Common myeloid progenitor, CD34-positive (primary cell): ENCODE data around the gene MET.
"Not testable (repeated sequence)": the region's sequence is repeated elsewhere in the genome, so short reads cannot be mapped to it uniquely, and the experiment has no call there.

Experiments used
- CTCF ChIA-PET: fragments of 350-600 bp; sonication (Branson Sonifier 250); formaldehyde crosslinking; loops from one replicate; lab custom pipeline; 2021; ENCODE audit warnings: antibody characterized with exemption; lab: Charles Lee
- POLR2A ChIA-PET: fragments of 350-600 bp; sonication (Branson Sonifier 250); formaldehyde crosslinking; loops from one replicate; lab custom pipeline; 2021; ENCODE audit warnings: antibody characterized with exemption; lab: Charles Lee
- DNase-seq, 3 donors: peaks; one replicate each; pipeline versions ENCODE4 v3.0.0 to v3.0.0-alpha.2; 2013
- H3K27ac ChIP-seq, 2 experiments: 1 replicate in 1 of 2; 2 replicates in 1 of 2; pipeline ENCODE4 v1.7.0; 2013; ENCODE audit warnings: inconsistent platforms in 2 of 2, low read length in 2 of 2, mild to moderate bottlenecking in 2 of 2, low read depth in 1 of 2, moderate library complexity in 1 of 2; ENCODE audit not compliant: severe bottlenecking in 2 of 2, insufficient read depth in 1 of 2, poor library complexity in 1 of 2
- H3K27me3 ChIP-seq, 5 experiments: replicated peaks in 2 of 5; 1 replicate in 3 of 5; 2 replicates in 2 of 5; pipeline versions ENCODE4 v1.6.1 to v1.7.0; 2013; ENCODE audit warnings: low read length in 4 of 5, mild to moderate bottlenecking in 2 of 5, moderate library complexity in 2 of 5, inconsistent platforms in 1 of 5; ENCODE audit not compliant: insufficient read depth in 5 of 5, control insufficient read depth in 4 of 5
- H3K36me3 ChIP-seq, 4 experiments: 1 replicate in 2 of 4; 2 replicates in 2 of 4; pipeline versions ENCODE4 v1.6.1 to v1.7.0; 2013; ENCODE audit warnings: low read length in 3 of 4, control low read depth in 1 of 4, mild to moderate bottlenecking in 1 of 4; ENCODE audit not compliant: control insufficient read depth in 4 of 4, insufficient read depth in 4 of 4
- H3K4me1 ChIP-seq, 4 experiments: 1 replicate in 3 of 4; 2 replicates in 1 of 4; pipeline versions ENCODE4 v1.6.1 to v1.7.1; 2013; ENCODE audit warnings: low read length in 3 of 4, mild to moderate bottlenecking in 3 of 4, control low read depth in 1 of 4, inconsistent platforms in 1 of 4, moderate library complexity in 1 of 4; ENCODE audit not compliant: control insufficient read depth in 4 of 4, insufficient read depth in 4 of 4; ENCODE audit errors: control extremely low read depth in 1 of 4
- H3K4me3 ChIP-seq, 7 experiments: 1 replicate in 4 of 7; 2 replicates in 3 of 7; pipeline versions ENCODE4 v1.5.1 to v1.7.0; 2013; ENCODE audit warnings: mild to moderate bottlenecking in 7 of 7, low read length in 6 of 7, moderate library complexity in 6 of 7, inconsistent platforms in 2 of 7, low read depth in 2 of 7, control low read depth in 1 of 7; ENCODE audit not compliant: insufficient read depth in 4 of 7, control insufficient read depth in 1 of 7; ENCODE audit errors: extremely low read depth in 1 of 7
- H3K9me3 ChIP-seq, 5 experiments: 1 replicate in 4 of 5; 2 replicates in 1 of 5; pipeline versions ENCODE4 v1.6.1 to v1.7.1; 2013; ENCODE audit warnings: low read length in 4 of 5, mild to moderate bottlenecking in 2 of 5, inconsistent platforms in 1 of 5, low read depth in 1 of 5, moderate library complexity in 1 of 5; ENCODE audit not compliant: control insufficient read depth in 4 of 5, insufficient read depth in 2 of 5; ENCODE audit errors: control extremely low read depth in 1 of 5
- WGBS: methylation state at CpG from one replicate; pipeline ENCODE4 v1.1.5; 2013; ENCODE audit not compliant: insufficient coverage; 5-methylcytosine and 5-hydroxymethylcytosine counted together

MET gene

GRCh38 chr7:116647290-116647689 is 24.7 kb upstream of the MET start:
- Histone ChIP-seq H3K27me3 (no peaks in the 10 kb centered on the region), H3K36me3 (no peaks in the 10 kb centered on the region), H3K27ac (no peak overlapping the region), H3K4me3 (no peak overlapping the region), H3K4me1 (no peaks in the 10 kb centered on the region), H3K9me3 (peaks cover 0 to 2% (median 0%) of the 10 kb centered on the region in 5 experiments)
- no CpG with 5 or more reads among the region's 2 CpGs for WGBS
- POLR2A ChIA-PET, result no interaction called here
- CTCF ChIA-PET, result interaction anchor here (0.9 to 1.4 kb wide), 3 partner anchors 11 to 56 kb away, joined by 3 to 4 read pairs (median 3); no protein-coding TSS in a partner anchor
- DNase-seq, result no peak

GRCh38 chr7:116647861-116648260 is 24.1 kb upstream of the MET start:
- Histone ChIP-seq H3K27me3 (no peaks in the 10 kb centered on the region), H3K36me3 (no peaks in the 10 kb centered on the region), H3K27ac (no peak overlapping the region), H3K9me3 (peaks cover 0 to 2% (median 0%) of the 10 kb centered on the region in 5 experiments), H3K4me3 (no peak overlapping the region), H3K4me1 (no peaks in the 10 kb centered on the region)
- ChIA-PET CTCF (interaction anchor here (0.9 to 1.4 kb wide), 3 partner anchors 10 to 36 kb away, joined by 3 to 4 read pairs (median 3); no protein-coding TSS in a partner anchor), POLR2A (no interaction called here)
- 67% methylated on average over 2 of the region's 2 CpGs for WGBS
- no peak for DNase-seq

GRCh38 chr7:116650436-116650835 is 21.6 kb upstream of the MET start:
- H3K9me3 ChIP-seq, result peaks cover 0 to 2% (median 0%) of the 10 kb centered on the region in 5 experiments
- no CpG with 5 or more reads among the region's 1 CpG for WGBS
- no peak for DNase-seq
- ChIA-PET CTCF (interaction anchor here (1.0 kb wide), 1 partner anchor 8 kb away, joined by 3 read pairs; no protein-coding TSS in a partner anchor), POLR2A (no interaction called here)
- H3K27me3 ChIP-seq, result no peaks in the 10 kb centered on the region
- H3K27ac ChIP-seq, result no peak overlapping the region
- peaks cover 0 to 4% (median 0%) of the 10 kb centered on the region in 4 experiments for H3K4me1 ChIP-seq
- H3K4me3 ChIP-seq, result no peak overlapping the region
- no peaks in the 10 kb centered on the region for H3K36me3 ChIP-seq

GRCh38 chr7:116652793-116653192 is 19.2 kb upstream of the MET start:
- Histone ChIP-seq H3K36me3 (no peaks in the 10 kb centered on the region), H3K27me3 (no peaks in the 10 kb centered on the region), H3K4me1 (peaks cover 0 to 4% (median 0%) of the 10 kb centered on the region in 4 experiments), H3K27ac (no peak overlapping the region), H3K4me3 (no peak overlapping the region), H3K9me3 (peaks cover 0 to 2% (median 0%) of the 10 kb centered on the region in 5 experiments)
- no peak for DNase-seq
- ChIA-PET POLR2A (no interaction called here), CTCF (interaction anchor here (1.1 to 1.4 kb wide), 2 partner anchors 12 to 19 kb away, joined by 3 to 4 read pairs; partner anchors contain the start of gene MET)
- 100% methylated on average over 2 of the region's 3 CpGs for WGBS

- DNase-seq, result peak; percentile 32 to 88 (median 79)
- H3K9me3 ChIP-seq, result peaks cover 0 to 2% (median 0%) of the 10 kb centered on the region in 5 experiments
- 92% methylated on average over 2 of the region's 3 CpGs for WGBS
- no peak overlapping the region for H3K27ac ChIP-seq
- H3K36me3 ChIP-seq, result no peaks in the 10 kb centered on the region
- H3K4me1 ChIP-seq, result peaks cover 0 to 4% (median 0%) of the 10 kb centered on the region in 4 experiments
- no peak overlapping the region for H3K4me3 ChIP-seq
- CTCF ChIA-PET, result interaction anchor here (1.1 to 1.4 kb wide), 2 partner anchors 12 to 18 kb away, joined by 3 to 4 read pairs; partner anchors contain the start of gene MET
- POLR2A ChIA-PET, result no interaction called here
- no peaks in the 10 kb centered on the region for H3K27me3 ChIP-seq
These were observed 18.8 kb upstream of the MET start for GRCh38 chr7:116653204-116653603.

- Histone ChIP-seq H3K27ac (no peak overlapping the region), H3K27me3 (no peaks in the 10 kb centered on the region), H3K9me3 (peaks cover 0 to 2% (median 0%) of the 10 kb centered on the region in 5 experiments), H3K4me3 (no peak overlapping the region), H3K36me3 (no peaks in the 10 kb centered on the region), H3K4me1 (peaks cover 0 to 4% (median 0%) of the 10 kb centered on the region in 4 experiments)
- POLR2A ChIA-PET, result no interaction called here
- DNase-seq, result no peak
- CTCF ChIA-PET, result interaction anchor here (1.1 to 1.4 kb wide), 2 partner anchors 11 to 18 kb away, joined by 3 to 4 read pairs; partner anchors contain the start of gene MET
- no CpG with 5 or more reads among the region's 2 CpGs for WGBS
These were observed 18.4 kb upstream of the MET start for GRCh38 chr7:116653646-116654045.

GRCh38 chr7:116659248-116659647 is 12.7 kb upstream of the MET start:
- CTCF ChIA-PET, result interaction anchor here (1.0 kb wide), 1 partner anchor 9 kb away, joined by 3 read pairs; no protein-coding TSS in a partner anchor
- H3K27me3 ChIP-seq, H3K27ac ChIP-seq, H3K9me3 ChIP-seq, POLR2A ChIA-PET, H3K4me1 ChIP-seq, DNase-seq, H3K36me3 ChIP-seq, H3K4me3 ChIP-seq: not testable (repeated sequence)
